HCT116 (cell line): Measurements from ENCODE around the gene VASN. TPM values are rescaled to one million over a fixed set of nuclear protein-coding genes. Genes with fewer than 3 reads are reported as not detected.

Experiments used
- ATAC-seq: fragments of 200-7000 bp; cut with Tn5 transposase; 2 replicates; pipeline ENCODE4 v1.9.1; 2020; ENCODE audit warnings: mild to moderate bottlenecking, moderate library complexity
- BruUV-seq: library from RNA; stranded (reverse); fragments of 400-500 nt; replicated peaks from 2 replicates; lab custom pipeline; 2021; lab: Mats Ljungman, UMichigan
- CTCF ChIA-PET: fragments of 300-600 bp; sonication (Branson Sonifier 250); formaldehyde crosslinking; loops from one replicate; lab custom pipeline; 2021; ENCODE audit warnings: antibody characterized with exemption; lab: Charles Lee
- POLR2A ChIA-PET: fragments of 300-600, 350-600 bp; sonication (Branson Sonifier 250); formaldehyde crosslinking; loops from one replicate; lab custom pipeline; 2021; ENCODE audit warnings: antibody characterized with exemption; lab: Charles Lee
- RAD21 ChIA-PET, 2 experiments: fragments of 300-600 bp; sonication (Branson Sonifier 250); formaldehyde crosslinking; loops; one replicate each; lab custom pipeline; 2023; ENCODE audit warnings: low total read pairs in 2 of 2; ENCODE audit not compliant: uncharacterized antibody in 2 of 2, unreplicated experiment in 2 of 2, low non-redundant PET in 1 of 2; lab: Charles Lee
- DNase-seq: peaks from one replicate; pipeline ENCODE4 v3.0.0-alpha.2; 2010; ENCODE audit warnings: low read depth, low spot score
- H2AFZ ChIP-seq: fragments of 200-600 bp; shearing (Covaris generic), sonication (generic); 2 replicates; pipeline ENCODE4 v1.6.1; 2017; ENCODE audit warnings: low read depth, mixed run types, mixed read lengths, antibody characterized with exemption, low read length; ENCODE audit not compliant: poor library complexity, severe bottlenecking
- H3K27ac ChIP-seq: 2 replicates; pipeline ENCODE4 v1.5.1; 2012; ENCODE audit warnings: low read depth, low read length
- H3K27me3 ChIP-seq: fragments of 200-600 bp; sonication (generic); 2 replicates; pipeline ENCODE4 v1.6.1; 2016; ENCODE audit warnings: mixed run types, low read length, mixed read lengths; ENCODE audit not compliant: insufficient read depth
- H3K36me3 ChIP-seq, 2 experiments: fragments of 200-500 bp in 1 of 2; fragments of 200-600 bp in 1 of 2; sonication (Bioruptor generic) in 1 of 2; sonication (generic) in 1 of 2; 2 replicates each; pipeline versions ENCODE4 v1.5.1 to v1.6.1; 2014 to 2016; ENCODE audit warnings: low read length in 2 of 2, inconsistent platforms in 1 of 2, mixed read lengths in 1 of 2, mixed run types in 1 of 2; ENCODE audit not compliant: insufficient read depth in 2 of 2, control insufficient read depth in 1 of 2
- H3K4me1 ChIP-seq, 2 experiments: fragments of 200-600 bp in 1 of 2; sonication (generic) in 1 of 2; 2 replicates each; pipeline versions ENCODE4 v1.5.1 to v1.6.1; 2012 to 2017; ENCODE audit warnings: low read length in 2 of 2, inconsistent platforms in 1 of 2, mild to moderate bottlenecking in 1 of 2, mixed read lengths in 1 of 2, mixed run types in 1 of 2, moderate library complexity in 1 of 2; ENCODE audit not compliant: insufficient read depth in 2 of 2, control insufficient read depth in 1 of 2
- H3K4me2 ChIP-seq: fragments of 200-600 bp; sonication (generic); 2 replicates; pipeline ENCODE4 v1.6.1; 2017; ENCODE audit warnings: mixed run types, low read length, mixed read lengths
- H3K4me3 ChIP-seq, 2 experiments: fragments of 200-600 bp in 1 of 2; sonication (generic) in 1 of 2; replicated peaks in 1 of 2; 2 replicates each; pipeline ENCODE4 v1.5.1; 2011 to 2016; ENCODE audit warnings: low read length in 2 of 2, control low read depth in 1 of 2, low read depth in 1 of 2, mild to moderate bottlenecking in 1 of 2, mixed read lengths in 1 of 2, mixed run types in 1 of 2
- H3K79me2 ChIP-seq: fragments of 200-600 bp; sonication (generic); 2 replicates; pipeline ENCODE4 v1.6.1; 2017; ENCODE audit warnings: mild to moderate bottlenecking, mixed run types, low read length, moderate library complexity, mixed read lengths; ENCODE audit not compliant: insufficient read depth
- H3K9ac ChIP-seq: fragments of 200-600 bp; sonication (generic); 2 replicates; pipeline ENCODE4 v1.6.1; 2016; ENCODE audit warnings: low read length, mixed read lengths
- H3K9me2 ChIP-seq: fragments of 200-600 bp; sonication (generic), shearing (Covaris generic); 2 replicates; pipeline ENCODE4 v1.6.1; 2017; ENCODE audit warnings: mixed run types, mild to moderate bottlenecking, moderate library complexity; ENCODE audit not compliant: insufficient read depth
- H3K9me3 ChIP-seq, 2 experiments: fragments of 200-500 bp in 1 of 2; fragments of 200-600 bp in 1 of 2; sonication (Bioruptor generic) in 1 of 2; sonication (generic) in 1 of 2; 2 replicates each; pipeline ENCODE4 v1.6.1; 2014 to 2017; ENCODE audit warnings: low read length in 2 of 2, mixed read lengths in 2 of 2, inconsistent platforms in 1 of 2, low read depth in 1 of 2, mild to moderate bottlenecking in 1 of 2, mixed run types in 1 of 2, moderate library complexity in 1 of 2; ENCODE audit not compliant: control insufficient read depth in 1 of 2, insufficient read depth in 1 of 2
- H4K20me1 ChIP-seq: fragments of 200-600 bp; sonication (generic), shearing (Covaris generic); 2 replicates; pipeline ENCODE4 v1.6.1; 2017; ENCODE audit warnings: mixed run types, mild to moderate bottlenecking, moderate library complexity; ENCODE audit not compliant: insufficient read depth
- intact Hi-C: fragments of 100-400 bp; cut with micrococcal nuclease; formaldehyde crosslinking; loops from 2 replicates; pipeline ENCODE4 v1.10.0; 2022
- total RNA-seq: library from RNA; stranded (reverse); gene quantifications from one replicate; pipeline ENCODE4 v1.2.1, GENCODE V29; 2021; ENCODE audit not compliant: unreplicated experiment
- TF ChIP-seq, protein P1 (sequence below): IDR thresholded peaks from 2 replicates; pipeline ENCODE4 v1.6.1; 2012; ENCODE audit warnings: low read depth

VASN gene
- total RNA-seq, 1 experiment from 2014 or later, result 6.3 TPM

GRCh38 chr16:4401510-4401909 lies 29.9 kb downstream of the VASN start:
- no peaks in the 10 kb centered on the region for H3K9me3 ChIP-seq
- H2AFZ ChIP-seq, result no peak overlapping the region
- H3K79me2 ChIP-seq, result no peaks in the 10 kb centered on the region
- BruUV-seq, result no TSS peak
- no peaks in the 10 kb centered on the region for H4K20me1 ChIP-seq
- no peaks in the 10 kb centered on the region for H3K27me3 ChIP-seq
- no peak overlapping the region for H3K27ac ChIP-seq
- H3K9me2 ChIP-seq, result no peaks in the 10 kb centered on the region
- no peak overlapping the region for H3K4me2 ChIP-seq
- intact Hi-C loops, result loop anchor here (10.0 kb wide), 1 partner anchor 553 kb away; the partner anchor contains the start of gene SEC14L5
- ATAC-seq (no peak), DNase-seq (no peak)
- POLR2A ChIA-PET, result no interaction called here
- CTCF ChIA-PET, result interaction anchor here (1.2 to 3.2 kb wide), 7 partner anchors 9 to 148 kb away, joined by 3 to 52 read pairs (median 8); no protein-coding TSS in a partner anchor
- H3K4me3 ChIP-seq, result no peak overlapping the region
- no peak overlapping the region for H3K9ac ChIP-seq
- TF ChIP-seq, protein P1, sequence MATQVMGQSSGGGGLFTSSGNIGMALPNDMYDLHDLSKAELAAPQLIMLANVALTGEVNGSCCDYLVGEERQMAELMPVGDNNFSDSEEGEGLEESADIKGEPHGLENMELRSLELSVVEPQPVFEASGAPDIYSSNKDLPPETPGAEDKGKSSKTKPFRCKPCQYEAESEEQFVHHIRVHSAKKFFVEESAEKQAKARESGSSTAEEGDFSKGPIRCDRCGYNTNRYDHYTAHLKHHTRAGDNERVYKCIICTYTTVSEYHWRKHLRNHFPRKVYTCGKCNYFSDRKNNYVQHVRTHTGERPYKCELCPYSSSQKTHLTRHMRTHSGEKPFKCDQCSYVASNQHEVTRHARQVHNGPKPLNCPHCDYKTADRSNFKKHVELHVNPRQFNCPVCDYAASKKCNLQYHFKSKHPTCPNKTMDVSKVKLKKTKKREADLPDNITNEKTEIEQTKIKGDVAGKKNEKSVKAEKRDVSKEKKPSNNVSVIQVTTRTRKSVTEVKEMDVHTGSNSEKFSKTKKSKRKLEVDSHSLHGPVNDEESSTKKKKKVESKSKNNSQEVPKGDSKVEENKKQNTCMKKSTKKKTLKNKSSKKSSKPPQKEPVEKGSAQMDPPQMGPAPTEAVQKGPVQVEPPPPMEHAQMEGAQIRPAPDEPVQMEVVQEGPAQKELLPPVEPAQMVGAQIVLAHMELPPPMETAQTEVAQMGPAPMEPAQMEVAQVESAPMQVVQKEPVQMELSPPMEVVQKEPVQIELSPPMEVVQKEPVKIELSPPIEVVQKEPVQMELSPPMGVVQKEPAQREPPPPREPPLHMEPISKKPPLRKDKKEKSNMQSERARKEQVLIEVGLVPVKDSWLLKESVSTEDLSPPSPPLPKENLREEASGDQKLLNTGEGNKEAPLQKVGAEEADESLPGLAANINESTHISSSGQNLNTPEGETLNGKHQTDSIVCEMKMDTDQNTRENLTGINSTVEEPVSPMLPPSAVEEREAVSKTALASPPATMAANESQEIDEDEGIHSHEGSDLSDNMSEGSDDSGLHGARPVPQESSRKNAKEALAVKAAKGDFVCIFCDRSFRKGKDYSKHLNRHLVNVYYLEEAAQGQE, result no peak
- H3K4me1 ChIP-seq, result peaks cover 10 to 12% of the 10 kb centered on the region in 2 experiments; a peak in 3 of 4 replicates
- RAD21 ChIA-PET, result interaction anchor here in 1 of 2 experiments (1.2 kb wide), 1 partner anchor 15 kb away, joined by 3 read pairs; the partner anchor contains the start of gene CORO7
- H3K36me3 ChIP-seq, result no peaks in the 10 kb centered on the region
